HG02588 (cell line): Measurements from ENCODE around the gene RSRC1.
A peak's percentile ranks its signal among the peaks of the same experiment; 100 is the strongest.

Experiments
- ATAC-seq: cut with Tn5 transposase; IDR thresholded peaks from one replicate; pipeline ENCODE4 v1.9.1; 2021; ENCODE audit warnings: mild to moderate bottlenecking, moderate library complexity; ENCODE audit not compliant: unreplicated experiment

The RSRC1 gene

GRCh38 chr3:158127250-158128219 lies 17.6 kb downstream of the RSRC1 start:
- no peak for ATAC-seq

- no peak for ATAC-seq
Observed at GRCh38 chr3:158128755-158129154, 18.9 kb downstream of the RSRC1 start.

GRCh38 chr3:158134363-158134762 lies 24.5 kb downstream of the RSRC1 start:
- ATAC-seq = no peak

GRCh38 chr3:158140396-158140795 lies 30.5 kb downstream of the RSRC1 start:
- no peak for ATAC-seq

- no peak for ATAC-seq
Observed at GRCh38 chr3:158148218-158148617, 38.3 kb downstream of the RSRC1 start.

GRCh38 chr3:158152186-158152585 lies 42.3 kb downstream of the RSRC1 start:
- peak; percentile 68 for ATAC-seq

GRCh38 chr3:158158969-158159368 lies 49.1 kb downstream of the RSRC1 start:
- no peak for ATAC-seq

GRCh38 chr3:158159714-158160113 lies 49.8 kb downstream of the RSRC1 start:
- no peak for ATAC-seq

- no peak for ATAC-seq
Observed at GRCh38 chr3:158160958-158161357, 51.1 kb downstream of the RSRC1 start.

- ATAC-seq = no peak
Observed at GRCh38 chr3:158165141-158165655, 55.3 kb downstream of the RSRC1 start.

GRCh38 chr3:158165730-158166129 lies 55.8 kb downstream of the RSRC1 start:
- no peak for ATAC-seq

- ATAC-seq = no peak
Observed at GRCh38 chr3:158166223-158166622, 56.3 kb downstream of the RSRC1 start.

- no peak for ATAC-seq
Observed at GRCh38 chr3:158167737-158168557, 58.1 kb downstream of the RSRC1 start.

- no peak for ATAC-seq
Observed at GRCh38 chr3:158169091-158169491, 59.2 kb downstream of the RSRC1 start.

GRCh38 chr3:158181096-158181495 lies 71.2 kb downstream of the RSRC1 start:
- ATAC-seq = no peak

- no peak for ATAC-seq
Observed at GRCh38 chr3:158185711-158186110, 75.8 kb downstream of the RSRC1 start.

GRCh38 chr3:158200955-158201354 lies 91.1 kb downstream of the RSRC1 start:
- no peak for ATAC-seq

GRCh38 chr3:158205324-158205723 lies 95.4 kb downstream of the RSRC1 start:
- ATAC-seq = no peak

GRCh38 chr3:158205994-158206393 lies 96.1 kb downstream of the RSRC1 start:
- peak; percentile 92 for ATAC-seq

- ATAC-seq = no peak
Observed at GRCh38 chr3:158210067-158210466, 100.2 kb downstream of the RSRC1 start.

- ATAC-seq = no peak
Observed at GRCh38 chr3:158213461-158213860, 103.6 kb downstream of the RSRC1 start.
